Measurements from ENCODE around the gene PLTP. TPM values are rescaled to one million over a fixed set of nuclear protein-coding genes. Genes with fewer than 3 reads are reported as not detected.
"Not testable (repeated sequence)": the region's sequence is repeated elsewhere in the genome, so short reads cannot be mapped to it uniquely, and the experiment has no call there.

PLTP gene
- polyA plus RNA-seq, 10 donors: 15.6 to 58.5 (median 26.5) TPM

DNA sequence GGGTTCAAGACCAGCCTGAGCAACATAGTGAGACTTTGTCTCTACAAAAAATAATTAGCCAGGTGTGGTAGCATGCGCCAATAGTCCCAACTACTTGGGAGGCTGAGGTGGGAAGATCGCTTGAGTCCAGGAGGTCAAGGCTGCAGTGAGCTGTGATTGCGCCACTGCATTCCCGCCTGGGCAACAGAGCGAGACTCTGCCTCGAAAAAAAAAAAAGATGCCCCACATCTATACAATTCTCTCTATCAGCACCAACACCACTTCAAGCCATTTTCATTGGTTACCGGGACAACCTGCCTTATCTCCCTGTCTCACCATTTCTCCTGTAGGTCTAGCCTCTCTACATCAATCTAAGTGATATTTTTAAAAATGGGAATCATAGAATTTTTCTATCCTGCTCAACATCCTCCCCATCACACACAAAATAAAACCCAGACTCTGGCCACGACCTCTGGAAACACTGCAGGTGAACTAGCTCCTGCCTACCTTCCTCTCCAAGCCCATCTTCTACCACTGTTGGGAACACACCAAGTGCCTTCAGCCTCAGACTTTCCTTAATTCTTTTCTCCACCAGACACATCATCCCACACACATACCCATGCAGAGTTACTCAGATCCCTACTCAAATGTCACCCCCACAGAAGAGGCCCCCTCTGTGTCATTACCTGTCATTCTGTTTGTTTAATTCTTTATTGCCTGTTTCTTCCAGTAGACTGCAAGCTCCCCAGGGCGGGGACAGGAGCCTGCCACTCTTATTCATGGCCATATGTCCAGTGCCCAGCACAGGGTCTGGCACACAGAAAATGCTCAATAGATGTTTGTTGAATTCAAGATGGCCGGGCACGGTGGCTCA is 9.6 kb upstream of the PLTP start:
- no peak for DNase-seq

DNA sequence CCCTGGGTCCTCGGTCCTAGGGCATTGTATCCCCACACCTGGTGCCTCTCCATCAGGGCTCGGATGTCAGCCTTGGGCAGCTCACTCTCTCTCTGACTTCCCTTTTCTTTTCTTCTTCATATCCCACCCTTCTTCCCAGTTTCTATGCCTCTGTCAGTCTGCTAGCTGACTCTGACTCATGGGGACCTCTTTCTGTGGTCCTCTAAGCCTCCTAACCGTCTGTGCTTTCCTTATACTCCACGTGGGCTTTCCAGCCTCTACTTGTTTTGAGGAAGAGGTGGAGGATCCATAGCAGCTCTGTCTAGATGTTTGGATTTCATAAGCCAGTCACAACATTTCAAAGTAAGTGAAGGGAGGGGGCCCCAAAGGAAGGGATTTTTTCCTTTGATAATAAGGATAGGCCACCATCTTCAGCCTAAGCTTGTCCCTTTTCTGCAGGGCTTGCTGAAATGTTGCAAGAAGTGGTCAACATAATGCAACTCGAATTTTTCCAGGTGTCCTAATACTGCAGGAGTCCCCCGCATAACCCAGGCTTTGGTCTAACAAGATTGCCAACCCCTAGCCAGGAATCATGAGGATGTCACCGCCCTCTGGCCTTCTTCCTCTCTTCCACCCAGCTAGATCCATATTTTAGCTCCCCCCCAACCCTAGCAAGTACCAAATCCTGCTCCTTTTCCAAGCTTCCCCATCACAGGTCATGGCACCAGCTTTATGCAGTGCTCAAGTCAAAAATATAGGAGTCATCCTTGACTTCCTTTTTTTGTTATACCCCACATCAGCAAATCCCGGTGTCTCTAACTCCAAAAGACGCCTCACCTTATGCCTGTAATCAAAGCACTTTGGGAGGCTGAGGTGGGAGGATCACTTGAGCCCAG is 8.7 kb upstream of the PLTP start:
- DNase-seq: no peak

DNA sequence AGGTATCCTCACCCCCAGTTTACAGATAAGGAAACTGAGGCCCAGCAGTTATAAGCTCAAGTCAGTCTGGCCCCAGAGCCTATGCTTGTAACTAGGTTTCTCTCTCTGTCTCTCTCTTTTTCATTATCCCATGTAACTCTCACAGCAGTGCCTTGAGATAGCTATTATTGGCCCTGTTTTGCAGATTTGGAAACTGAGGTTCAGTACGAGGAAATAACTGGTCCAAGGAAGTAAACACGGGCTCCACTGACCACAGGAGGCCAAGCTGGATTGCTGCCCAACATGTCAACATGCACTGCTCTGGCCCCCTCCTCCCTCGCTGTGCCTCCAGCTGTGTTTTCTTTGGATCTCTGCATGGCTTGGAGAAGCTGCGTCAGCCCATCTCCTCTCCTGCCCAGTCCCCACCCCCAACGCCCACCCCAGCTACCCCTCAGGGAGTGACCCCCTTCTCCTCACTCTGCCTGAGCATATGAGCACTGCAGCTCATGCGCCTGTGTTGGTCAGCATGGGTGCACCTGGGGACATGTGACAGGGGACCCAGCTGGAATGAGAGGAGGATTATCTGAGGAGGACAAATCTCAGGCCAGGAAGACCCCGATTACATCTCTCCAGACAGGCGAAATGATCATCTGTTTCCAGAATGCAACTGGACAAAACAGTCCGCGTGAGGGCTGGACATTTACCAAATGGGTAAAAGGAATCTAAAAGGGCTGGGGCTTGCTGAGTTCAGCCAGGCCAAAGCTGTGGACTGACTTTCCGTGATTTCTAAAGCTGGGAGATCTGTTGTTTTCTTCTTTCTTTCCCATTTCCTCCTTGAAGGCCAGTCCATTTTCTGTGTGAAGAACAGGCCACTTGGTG is 7.8 kb upstream of the PLTP start:
- peak in 2 of 3 donors; percentile 76 to 85 for DNase-seq

DNA sequence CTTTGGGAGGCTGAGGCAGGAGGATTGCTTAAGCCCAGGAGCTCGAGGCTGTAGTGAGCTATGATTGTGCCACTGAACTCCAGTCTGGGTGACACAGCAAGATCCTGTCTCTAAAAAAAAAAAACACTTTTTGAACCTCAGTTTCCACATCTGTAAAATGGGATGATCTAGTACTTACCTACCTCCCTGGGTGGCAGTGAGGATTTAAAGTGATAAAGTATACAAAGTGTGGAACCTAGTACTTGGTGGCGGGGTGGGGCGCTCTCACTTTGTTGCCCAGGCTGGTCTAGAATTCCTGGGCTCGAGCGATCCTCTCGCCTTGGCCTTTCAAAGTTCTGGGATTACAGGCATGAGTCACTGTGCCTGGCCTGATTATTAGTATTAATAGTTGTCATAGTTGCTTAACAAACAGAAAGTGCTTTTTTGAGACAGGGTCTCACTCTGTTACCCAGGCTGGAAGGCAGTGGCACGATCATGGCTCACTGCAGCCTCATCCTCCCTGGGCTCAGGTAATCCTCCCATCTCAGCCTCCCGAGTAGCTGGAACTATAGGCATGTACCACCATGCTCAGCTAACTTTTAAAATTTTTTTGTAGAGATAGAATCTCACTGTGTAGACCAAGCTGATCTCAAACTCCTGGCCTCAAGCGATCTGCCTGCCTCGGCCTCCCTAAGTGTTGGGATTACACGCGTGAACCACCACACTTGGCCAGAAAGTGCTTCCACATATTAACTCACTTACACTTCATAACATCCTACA is 7.0 kb upstream of the PLTP start:
- no peak for DNase-seq

DNA sequence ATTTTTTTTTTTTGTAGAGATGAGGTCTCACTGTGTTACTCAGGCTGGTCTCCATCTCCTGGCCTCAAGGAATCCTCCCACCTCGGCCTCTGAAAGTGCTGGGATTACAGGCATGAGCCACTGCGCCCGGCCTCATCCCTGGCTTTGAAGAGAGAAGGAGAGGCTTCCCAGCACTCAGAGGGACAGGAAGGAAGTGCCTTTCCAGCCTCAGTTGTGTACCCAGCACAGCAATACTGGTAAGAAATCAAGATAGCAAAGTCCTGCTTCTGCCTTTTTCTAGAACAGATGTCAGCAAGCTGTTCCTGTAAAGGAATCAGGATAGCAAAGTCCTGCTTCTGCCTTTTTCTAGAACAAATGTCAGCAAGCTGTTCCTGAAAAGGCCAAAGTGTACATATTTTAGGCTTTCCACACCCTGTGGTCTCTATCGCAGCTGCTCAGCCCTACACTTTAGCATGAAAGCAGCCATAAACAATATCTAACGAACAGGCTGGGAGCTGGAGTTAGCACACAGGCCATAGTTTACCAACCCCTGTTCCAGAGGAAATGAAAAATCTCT is 6.3 kb upstream of the PLTP start:
- peak in 2 of 3 donors; percentile 33 to 73 for DNase-seq

DNA sequence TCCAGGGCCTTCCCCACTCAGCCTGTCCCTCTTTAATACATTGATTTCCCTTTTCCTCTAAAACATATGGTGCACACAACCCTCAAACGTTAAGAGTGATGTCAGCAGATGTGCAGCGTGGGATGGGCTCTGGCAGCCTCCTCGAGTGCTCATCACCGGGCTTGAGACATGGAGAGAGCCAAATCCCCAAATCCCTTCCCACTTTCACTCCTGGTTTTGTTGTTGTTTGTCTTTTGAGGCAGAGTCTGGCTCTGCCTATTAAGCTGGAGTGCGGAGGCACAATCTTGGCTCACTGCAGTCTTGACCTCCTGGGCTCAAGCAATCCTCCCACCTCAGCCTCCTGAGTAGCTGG is 5.8 kb upstream of the PLTP start:
- peak in 2 of 3 donors; percentile 68 to 89 for DNase-seq

DNA sequence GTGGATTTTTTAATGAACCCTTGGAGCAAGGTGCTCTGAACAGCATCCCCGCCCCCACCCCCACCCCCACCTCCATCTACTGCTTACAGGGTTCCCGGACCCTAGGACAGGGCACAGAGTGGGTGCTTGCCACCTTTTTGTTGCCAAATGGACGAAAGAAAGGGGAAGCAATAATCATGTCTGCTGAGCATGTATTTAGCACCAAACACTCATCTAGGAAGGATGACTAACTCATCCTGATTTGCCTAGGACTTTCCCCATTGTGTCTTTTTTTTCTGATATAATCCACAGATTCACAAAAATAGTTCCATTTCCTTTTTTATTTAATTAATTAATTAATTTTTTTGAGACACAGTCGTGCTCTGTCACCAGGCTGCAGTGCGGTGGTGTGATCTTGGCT is 1.2 kb upstream of the PLTP start:
- DNase-seq: no peak

DNA sequence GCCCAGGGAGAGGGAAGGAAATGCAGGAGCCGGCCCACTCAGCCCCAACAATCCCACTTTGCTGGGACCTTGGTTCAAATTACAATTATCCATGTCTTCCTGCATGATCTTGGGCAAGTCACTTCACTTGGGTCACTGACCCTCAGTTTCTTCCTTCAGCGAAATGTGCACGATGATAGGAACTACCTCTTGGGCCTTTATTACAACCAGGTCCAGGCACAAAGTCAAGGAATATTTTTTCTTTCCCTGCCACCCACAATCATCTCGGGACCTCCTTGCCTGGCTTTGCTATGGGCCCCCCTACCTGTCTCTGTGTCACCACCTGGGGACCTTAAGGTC is 358 bp upstream of the PLTP start:
- DNase-seq: no peak

DNA sequence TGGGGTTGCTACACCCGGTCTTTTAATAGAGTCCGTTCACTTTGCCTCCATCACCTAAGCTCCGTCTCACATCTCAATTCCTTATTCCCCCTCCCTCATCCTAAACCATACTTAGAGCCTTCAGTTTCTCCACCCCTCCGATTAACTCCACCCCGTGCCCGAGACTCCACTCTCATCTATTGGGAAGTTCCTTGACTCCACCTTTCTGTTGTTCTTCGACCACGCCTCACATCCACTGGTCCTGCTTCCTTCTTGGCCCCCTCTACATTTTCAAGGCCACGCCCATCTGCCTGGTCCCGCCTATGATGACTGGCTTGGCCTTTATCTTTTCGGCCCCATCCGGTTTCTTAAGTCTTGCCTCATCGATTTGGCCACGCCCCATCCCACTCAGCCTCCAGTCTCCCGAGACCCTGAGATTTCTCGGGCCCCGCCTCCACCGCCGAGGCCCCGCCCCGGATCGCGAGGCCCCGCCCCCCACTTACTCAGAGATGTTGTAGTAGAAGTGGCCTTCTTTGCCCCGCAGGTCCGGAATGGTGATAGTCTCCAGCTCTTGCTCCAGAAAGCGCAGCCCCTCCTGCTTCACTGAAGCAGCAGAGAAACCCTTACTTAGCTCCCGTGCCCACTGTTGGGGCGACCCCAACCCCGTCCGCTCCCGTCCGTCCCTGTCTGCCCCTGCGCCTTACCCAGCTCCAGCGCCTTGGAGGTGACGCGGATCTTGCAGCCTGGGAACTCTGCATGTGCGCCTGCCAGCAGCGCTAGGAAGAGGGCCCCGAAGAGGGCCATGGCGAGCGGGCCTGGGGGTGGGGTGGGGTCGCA is 1.1 kb downstream of the PLTP start:
- peak; percentile 92 to 98 (median 96) for DNase-seq

DNA sequence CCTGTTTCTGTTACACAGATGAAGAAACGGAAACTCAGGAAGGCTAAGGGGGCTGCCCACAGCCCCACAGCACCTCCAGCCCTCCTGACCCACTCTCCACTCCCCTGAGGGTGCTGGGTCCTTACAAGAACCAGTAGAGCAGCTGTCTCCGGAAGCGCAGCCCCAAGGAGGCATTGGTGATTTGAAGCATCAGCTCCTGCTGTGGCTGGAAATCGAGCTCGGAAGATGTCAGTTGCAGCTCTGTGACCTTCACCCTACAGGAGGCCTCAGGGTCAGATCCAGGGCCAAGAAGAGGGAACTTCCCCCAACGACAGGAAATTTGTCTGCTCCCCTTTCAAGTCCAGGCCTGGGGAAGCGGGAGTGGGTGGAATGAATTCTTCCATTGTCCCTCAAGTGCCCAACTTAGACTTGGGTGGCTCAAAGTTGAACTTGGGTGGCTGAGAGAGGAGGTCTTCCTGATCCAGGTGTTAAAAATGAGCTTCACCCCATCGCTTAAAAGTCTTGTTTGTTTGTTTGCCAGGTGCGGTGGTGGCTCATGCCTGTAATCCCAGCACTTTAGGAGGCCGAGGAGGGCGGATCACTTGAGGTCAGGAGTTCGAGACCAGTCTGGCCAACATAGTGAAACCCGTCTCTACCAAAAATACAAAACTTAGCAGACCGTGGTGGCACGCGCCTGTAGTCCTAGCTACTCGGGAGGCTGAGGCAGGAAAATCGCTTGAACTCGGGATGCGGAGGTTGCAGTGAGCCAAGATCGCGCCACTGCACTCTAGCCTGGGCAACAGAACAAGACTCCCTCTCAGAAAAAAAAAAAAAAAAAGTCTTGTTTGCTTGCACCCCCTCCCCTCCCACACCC is 1.9 kb downstream of the PLTP start:
- no peak for DNase-seq

DNA sequence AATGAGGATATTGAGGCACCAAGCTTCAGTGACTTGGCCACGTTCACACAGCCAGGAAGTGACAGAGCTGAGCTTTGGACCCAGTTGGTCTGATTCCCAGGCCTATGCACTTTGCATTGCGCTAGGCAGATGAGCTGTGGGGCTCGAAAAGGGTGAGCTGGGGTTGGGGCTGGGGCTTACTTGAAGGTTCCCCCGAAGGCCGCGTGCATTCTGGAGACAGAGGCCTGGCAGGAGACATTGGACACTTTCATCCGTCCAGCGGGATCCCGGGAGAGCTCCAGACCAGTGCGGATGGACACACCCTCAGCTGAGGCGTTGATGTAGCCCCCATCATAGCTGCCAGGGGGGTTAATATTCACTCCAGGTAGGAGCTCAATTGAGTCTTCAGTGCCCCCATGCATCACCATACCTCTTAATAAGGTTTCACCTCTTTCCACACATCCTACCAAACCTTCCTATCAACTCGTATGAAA is 2.6 kb downstream of the PLTP start:
- DNase-seq: no peak

DNA sequence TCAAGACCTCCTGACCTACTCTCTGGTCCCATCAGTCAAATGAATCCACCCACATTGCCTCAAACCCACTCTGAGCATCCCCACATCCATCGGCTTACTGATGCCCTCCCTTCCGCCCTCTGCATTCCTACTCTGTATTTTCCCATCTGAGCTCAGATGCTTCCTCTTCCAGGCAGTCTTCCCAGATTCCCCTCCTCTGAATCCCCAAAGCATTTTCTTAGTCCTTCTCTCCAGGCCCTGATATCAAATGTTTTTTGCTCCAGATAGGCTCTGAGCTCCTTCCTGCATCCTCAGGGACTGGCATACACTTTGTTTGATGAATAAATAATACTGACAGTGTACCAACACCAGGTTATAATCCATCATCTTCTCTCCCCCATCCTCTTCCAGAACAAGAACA is 3.9 kb downstream of the PLTP start:
- DNase-seq: no peak

DNA sequence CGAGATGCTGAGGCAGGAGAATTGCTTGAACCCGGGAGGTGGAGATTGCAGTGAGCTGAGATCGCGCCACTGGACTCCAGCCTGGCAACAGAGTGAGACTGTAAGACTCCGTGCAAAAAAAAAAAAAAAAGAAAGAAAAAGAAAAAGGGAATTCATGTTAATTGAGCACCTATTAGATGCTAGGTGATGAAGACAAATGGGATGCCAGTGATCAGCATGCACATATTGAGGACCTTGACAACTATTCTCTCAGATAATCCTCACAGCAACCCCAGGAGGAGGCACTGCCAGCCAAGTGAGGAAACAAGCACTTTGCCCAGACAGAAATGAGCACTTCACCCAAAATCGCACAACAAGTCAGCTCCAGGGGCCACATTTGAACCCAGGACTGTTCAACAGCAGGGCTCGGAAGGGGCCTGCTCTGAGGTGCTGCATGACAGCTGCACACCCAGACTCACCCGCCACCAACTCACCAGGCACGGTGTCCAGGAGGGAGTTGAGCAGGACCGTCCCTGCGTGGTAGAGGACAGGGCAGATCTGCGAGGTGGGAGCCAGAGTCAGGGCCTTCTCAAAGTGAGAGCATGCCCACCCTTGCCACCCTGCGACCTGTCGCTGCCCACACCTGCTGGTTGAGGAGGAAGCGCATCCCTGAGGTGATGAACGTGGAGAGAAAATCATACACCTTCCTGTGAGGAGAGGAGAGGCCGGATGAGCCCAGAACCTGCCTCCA is 4.6 kb downstream of the PLTP start:
- DNase-seq: no peak

DNA sequence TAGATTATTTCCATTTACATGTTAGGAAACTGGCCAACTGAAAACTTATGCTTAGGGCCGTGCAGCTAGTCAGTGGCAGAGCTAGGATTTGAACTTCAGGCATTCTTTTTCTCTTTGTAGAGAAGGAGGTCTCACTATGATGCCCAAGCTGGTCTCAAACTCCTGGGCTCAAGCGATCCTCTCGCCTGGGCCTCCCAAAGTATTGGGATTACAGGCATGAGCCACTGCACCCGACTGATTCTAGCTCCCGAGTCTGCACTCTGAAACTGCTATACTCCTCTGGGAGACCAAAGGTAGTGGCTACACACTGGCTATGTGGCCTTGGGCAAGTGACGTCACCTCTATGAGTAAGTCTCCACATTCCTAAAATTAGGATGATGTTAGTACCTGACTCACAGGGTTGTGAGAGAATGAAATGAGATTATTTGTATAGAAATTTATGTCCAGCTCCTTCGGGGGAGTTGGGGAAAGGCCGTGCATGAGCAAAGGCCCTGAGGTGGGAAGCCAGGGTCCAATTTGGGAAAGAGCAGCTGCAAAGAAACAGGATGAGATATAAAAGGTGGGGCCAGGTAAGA is 6.4 kb downstream of the PLTP start:
- DNase-seq: no peak

DNA sequence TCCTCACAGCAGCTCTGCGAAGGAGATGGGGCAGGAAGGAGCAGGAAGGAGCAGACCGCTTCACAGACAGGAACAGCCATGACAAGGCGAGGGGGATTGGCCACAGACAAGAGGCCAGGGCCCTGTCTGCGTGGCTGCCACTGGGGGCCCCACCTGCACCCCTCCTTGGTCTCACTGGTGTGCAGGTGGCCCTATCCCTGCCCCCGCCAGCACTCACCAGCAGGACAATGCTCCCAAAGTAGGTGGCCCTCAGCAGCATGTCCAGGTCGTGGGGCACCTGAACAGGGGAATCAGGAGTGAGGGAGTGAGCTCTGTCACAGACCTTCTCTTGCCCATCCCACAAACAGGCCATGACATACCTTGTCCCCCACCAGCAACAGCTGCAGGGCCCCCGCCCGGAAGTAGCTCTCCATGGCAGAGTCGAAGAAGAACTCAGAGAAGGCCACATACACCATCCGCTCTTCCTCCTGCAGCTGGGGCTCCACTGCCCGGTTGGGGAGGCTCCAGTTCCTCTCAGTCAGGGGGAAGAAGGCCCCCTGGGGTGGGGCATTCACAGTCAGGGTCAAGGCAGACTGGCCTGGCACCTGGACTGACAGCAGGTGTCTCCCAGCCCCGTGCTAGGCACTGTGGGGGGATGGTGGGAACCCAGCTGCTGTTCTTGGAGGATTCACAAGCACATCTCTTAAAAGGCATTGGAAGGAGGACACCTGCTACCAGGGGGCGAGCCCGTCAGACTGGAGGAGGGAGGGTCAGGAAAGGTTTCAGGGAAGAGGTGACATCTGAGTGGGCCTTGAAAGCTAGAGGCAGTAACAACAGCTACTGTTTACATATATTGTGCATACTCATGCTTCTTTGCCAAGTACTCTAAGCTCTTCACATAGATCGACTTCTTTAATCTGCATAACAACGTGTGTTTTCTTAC is 7.1 kb downstream of the PLTP start:
- DNase-seq: no peak

DNA sequence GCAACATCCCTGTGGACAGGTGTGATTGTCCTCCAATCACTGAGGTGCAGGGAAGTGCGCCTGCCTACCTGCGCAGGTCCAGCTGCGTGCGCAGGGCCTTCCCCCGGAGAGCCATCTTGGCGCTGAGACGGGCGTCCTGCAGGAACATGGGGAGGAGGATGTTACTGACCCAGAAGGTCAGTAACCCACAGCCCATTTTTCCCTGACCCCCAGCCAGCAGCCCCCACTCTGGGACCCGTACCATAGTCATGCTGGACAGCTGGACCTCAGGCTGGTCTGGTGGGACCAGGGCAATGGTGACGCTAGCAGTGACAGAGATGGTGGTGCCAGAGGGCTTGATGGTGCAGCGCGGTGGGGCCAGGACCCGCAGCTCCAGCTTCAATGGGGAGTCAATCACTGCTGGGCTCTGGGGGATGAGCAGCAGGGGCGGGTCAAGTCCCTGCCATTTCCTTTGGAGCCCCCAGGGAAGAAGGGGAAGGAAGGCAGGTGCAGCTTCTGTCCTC is 9.7 kb downstream of the PLTP start:
- DNase-seq: no peak

DNA sequence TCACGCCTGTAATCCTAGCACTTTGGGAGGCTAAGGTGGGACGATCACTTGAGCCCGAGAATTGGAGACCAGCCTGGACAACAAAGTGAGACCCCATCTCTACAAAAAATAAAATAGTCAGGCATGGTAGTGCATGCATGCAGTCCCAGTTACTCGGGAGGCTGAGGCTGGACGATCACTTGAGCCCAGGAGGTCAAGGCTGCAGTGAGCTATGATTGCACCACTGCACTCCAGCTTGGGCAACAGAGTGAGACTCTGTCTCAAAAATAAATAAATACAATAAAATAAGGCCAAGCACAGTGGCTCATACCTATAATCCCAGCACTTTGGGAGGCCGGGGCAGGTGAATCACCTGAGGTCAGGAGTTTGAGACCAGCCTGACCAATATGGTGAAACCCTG is 10.6 kb downstream of the PLTP start:
- not testable (repeated sequence) for DNase-seq

All from muscle of back (tissue), 11 donors.